HCT116 (cell line): Measurements from ENCODE around the gene METTL15. TPM values are rescaled to one million over a fixed set of nuclear protein-coding genes. Genes with fewer than 3 reads are reported as not detected.

Source experiments
- ATAC-seq: fragments of 200-7000 bp; cut with Tn5 transposase; 2 replicates; pipeline ENCODE4 v1.9.1; 2020; ENCODE audit warnings: mild to moderate bottlenecking, moderate library complexity
- BruUV-seq: library from RNA; stranded (reverse); fragments of 400-500 nt; replicated peaks from 2 replicates; lab custom pipeline; 2021; lab: Mats Ljungman, UMichigan
- CTCF ChIA-PET: fragments of 300-600 bp; sonication (Branson Sonifier 250); formaldehyde crosslinking; loops from one replicate; lab custom pipeline; 2021; ENCODE audit warnings: antibody characterized with exemption; lab: Charles Lee
- POLR2A ChIA-PET: fragments of 300-600, 350-600 bp; sonication (Branson Sonifier 250); formaldehyde crosslinking; loops from one replicate; lab custom pipeline; 2021; ENCODE audit warnings: antibody characterized with exemption; lab: Charles Lee
- RAD21 ChIA-PET, 2 experiments: fragments of 300-600 bp; sonication (Branson Sonifier 250); formaldehyde crosslinking; loops; one replicate each; lab custom pipeline; 2023; ENCODE audit warnings: low total read pairs in 2 of 2; ENCODE audit not compliant: uncharacterized antibody in 2 of 2, unreplicated experiment in 2 of 2, low non-redundant PET in 1 of 2; lab: Charles Lee
- DNase-seq: peaks from one replicate; pipeline ENCODE4 v3.0.0-alpha.2; 2010; ENCODE audit warnings: low read depth, low spot score
- H2AFZ ChIP-seq: fragments of 200-600 bp; shearing (Covaris generic), sonication (generic); 2 replicates; pipeline ENCODE4 v1.6.1; 2017; ENCODE audit warnings: low read depth, mixed run types, mixed read lengths, antibody characterized with exemption, low read length; ENCODE audit not compliant: poor library complexity, severe bottlenecking
- H3K27ac ChIP-seq: 2 replicates; pipeline ENCODE4 v1.5.1; 2012; ENCODE audit warnings: low read depth, low read length
- H3K27me3 ChIP-seq: fragments of 200-600 bp; sonication (generic); 2 replicates; pipeline ENCODE4 v1.6.1; 2016; ENCODE audit warnings: mixed run types, low read length, mixed read lengths; ENCODE audit not compliant: insufficient read depth
- H3K36me3 ChIP-seq, 2 experiments: fragments of 200-500 bp in 1 of 2; fragments of 200-600 bp in 1 of 2; sonication (Bioruptor generic) in 1 of 2; sonication (generic) in 1 of 2; 2 replicates each; pipeline versions ENCODE4 v1.5.1 to v1.6.1; 2014 to 2016; ENCODE audit warnings: low read length in 2 of 2, inconsistent platforms in 1 of 2, mixed read lengths in 1 of 2, mixed run types in 1 of 2; ENCODE audit not compliant: insufficient read depth in 2 of 2, control insufficient read depth in 1 of 2
- H3K4me1 ChIP-seq, 2 experiments: fragments of 200-600 bp in 1 of 2; sonication (generic) in 1 of 2; 2 replicates each; pipeline versions ENCODE4 v1.5.1 to v1.6.1; 2012 to 2017; ENCODE audit warnings: low read length in 2 of 2, inconsistent platforms in 1 of 2, mild to moderate bottlenecking in 1 of 2, mixed read lengths in 1 of 2, mixed run types in 1 of 2, moderate library complexity in 1 of 2; ENCODE audit not compliant: insufficient read depth in 2 of 2, control insufficient read depth in 1 of 2
- H3K4me2 ChIP-seq: fragments of 200-600 bp; sonication (generic); 2 replicates; pipeline ENCODE4 v1.6.1; 2017; ENCODE audit warnings: mixed run types, low read length, mixed read lengths
- H3K4me3 ChIP-seq, 2 experiments: fragments of 200-600 bp in 1 of 2; sonication (generic) in 1 of 2; replicated peaks in 1 of 2; 2 replicates each; pipeline ENCODE4 v1.5.1; 2011 to 2016; ENCODE audit warnings: low read length in 2 of 2, control low read depth in 1 of 2, low read depth in 1 of 2, mild to moderate bottlenecking in 1 of 2, mixed read lengths in 1 of 2, mixed run types in 1 of 2
- H3K79me2 ChIP-seq: fragments of 200-600 bp; sonication (generic); 2 replicates; pipeline ENCODE4 v1.6.1; 2017; ENCODE audit warnings: mild to moderate bottlenecking, mixed run types, low read length, moderate library complexity, mixed read lengths; ENCODE audit not compliant: insufficient read depth
- H3K9ac ChIP-seq: fragments of 200-600 bp; sonication (generic); 2 replicates; pipeline ENCODE4 v1.6.1; 2016; ENCODE audit warnings: low read length, mixed read lengths
- H3K9me2 ChIP-seq: fragments of 200-600 bp; sonication (generic), shearing (Covaris generic); 2 replicates; pipeline ENCODE4 v1.6.1; 2017; ENCODE audit warnings: mixed run types, mild to moderate bottlenecking, moderate library complexity; ENCODE audit not compliant: insufficient read depth
- H3K9me3 ChIP-seq, 2 experiments: fragments of 200-500 bp in 1 of 2; fragments of 200-600 bp in 1 of 2; sonication (Bioruptor generic) in 1 of 2; sonication (generic) in 1 of 2; 2 replicates each; pipeline ENCODE4 v1.6.1; 2014 to 2017; ENCODE audit warnings: low read length in 2 of 2, mixed read lengths in 2 of 2, inconsistent platforms in 1 of 2, low read depth in 1 of 2, mild to moderate bottlenecking in 1 of 2, mixed run types in 1 of 2, moderate library complexity in 1 of 2; ENCODE audit not compliant: control insufficient read depth in 1 of 2, insufficient read depth in 1 of 2
- H4K20me1 ChIP-seq: fragments of 200-600 bp; sonication (generic), shearing (Covaris generic); 2 replicates; pipeline ENCODE4 v1.6.1; 2017; ENCODE audit warnings: mixed run types, mild to moderate bottlenecking, moderate library complexity; ENCODE audit not compliant: insufficient read depth
- ATF3 ChIP-seq: IDR thresholded peaks from 2 replicates; pipeline ENCODE4 v1.6.1; 2012
- CBX3 ChIP-seq: IDR thresholded peaks from 2 replicates; pipeline ENCODE4 v1.6.1; 2012; ENCODE audit warnings: low read depth
- EGR1 ChIP-seq: IDR thresholded peaks from 2 replicates; pipeline ENCODE4 v1.6.1; 2012; ENCODE audit warnings: low read depth
- EZH2 ChIP-seq: fragments of 200-600 bp; sonication (generic); IDR thresholded peaks from 2 replicates; pipeline ENCODE4 v1.6.1; 2017; ENCODE audit warnings: antibody characterized with exemption, mixed run types
- EZH2phosphoT487 ChIP-seq: fragments of 200-600 bp; IDR thresholded peaks from 2 replicates; pipeline ENCODE4 v1.6.1; 2018; ENCODE audit warnings: antibody characterized with exemption, borderline replicate concordance
- FOSL1 ChIP-seq: IDR thresholded peaks from 2 replicates; pipeline ENCODE4 v1.6.1; 2012; ENCODE audit warnings: low read depth
- POLR2A ChIP-seq: IDR thresholded peaks from 2 replicates; pipeline ENCODE4 v1.7.0; 2011; ENCODE audit warnings: borderline replicate concordance; ENCODE audit not compliant: insufficient read depth, insufficient read length; ENCODE audit errors: extremely low read depth
- POLR2AphosphoS5 ChIP-seq: IDR thresholded peaks from 2 replicates; pipeline ENCODE4 v1.6.1; 2011; ENCODE audit warnings: mild to moderate bottlenecking, low read depth, low read length, moderate library complexity
- RAD21 ChIP-seq: IDR thresholded peaks from 2 replicates; pipeline ENCODE4 v1.6.1; 2012; ENCODE audit warnings: low read depth, mild to moderate bottlenecking
- REST ChIP-seq: IDR thresholded peaks from 2 replicates; pipeline ENCODE4 v1.6.1; 2012; ENCODE audit warnings: low read depth
- SRF ChIP-seq: IDR thresholded peaks from 2 replicates; pipeline ENCODE4 v1.6.1; 2012; ENCODE audit warnings: low read depth
- ZFX ChIP-seq: fragments of 450-650 bp; IDR thresholded peaks from 2 replicates; pipeline ENCODE4 v1.6.1; 2017
- ZNF274 ChIP-seq: fragments of 200-500 bp; sonication (Bioruptor generic); IDR thresholded peaks from 2 replicates; pipeline ENCODE4 v1.6.1; 2014; ENCODE audit warnings: mild to moderate bottlenecking, low read depth, low read length, inconsistent platforms
- intact Hi-C: fragments of 100-400 bp; cut with micrococcal nuclease; formaldehyde crosslinking; loops from 2 replicates; pipeline ENCODE4 v1.10.0; 2022
- total RNA-seq: library from RNA; stranded (reverse); gene quantifications from one replicate; pipeline ENCODE4 v1.2.1, GENCODE V29; 2021; ENCODE audit not compliant: unreplicated experiment
- TF ChIP-seq, protein P1 (sequence below): IDR thresholded peaks from 2 replicates; pipeline ENCODE4 v1.6.1; 2011; ENCODE audit warnings: mild to moderate bottlenecking, low read length, moderate library complexity; ENCODE audit not compliant: insufficient replicate concordance; ENCODE audit errors: extremely low read depth

The METTL15 gene
- total RNA-seq, 1 experiment from 2014 or later, result 25.3 TPM

GRCh38 chr11:28104425-28104824, 3.8 kb upstream of the METTL15 start (continued):
- no peak for TF ChIP-seq EZH2phosphoT487
- TF ChIP-seq POLR2AphosphoS5, result no peak

- peaks cover 24 to 38% of the 10 kb centered on the region in 2 experiments for H3K4me1 ChIP-seq
- intact Hi-C loops, result loop anchor here (5.0 to 10.0 kb wide), 2 partner anchors 170 to 388 kb away; no protein-coding TSS in a partner anchor
- POLR2A ChIA-PET, result no interaction called here
- ATAC-seq, result no peak
- no peak overlapping the region for H3K9ac ChIP-seq
- no peaks in the 10 kb centered on the region for H3K27me3 ChIP-seq
- H3K4me2 ChIP-seq, result no peak overlapping the region
- no peak overlapping the region for H3K4me3 ChIP-seq
- no peak for TF ChIP-seq ZNF274
- TF ChIP-seq POLR2AphosphoS5, result no peak
- TF ChIP-seq EGR1, result no peak
- TF ChIP-seq POLR2A, result no peak
- no peak for TF ChIP-seq REST
- TF ChIP-seq CBX3, result no peak
- TF ChIP-seq EZH2, result no peak
- TF ChIP-seq, protein P1, sequence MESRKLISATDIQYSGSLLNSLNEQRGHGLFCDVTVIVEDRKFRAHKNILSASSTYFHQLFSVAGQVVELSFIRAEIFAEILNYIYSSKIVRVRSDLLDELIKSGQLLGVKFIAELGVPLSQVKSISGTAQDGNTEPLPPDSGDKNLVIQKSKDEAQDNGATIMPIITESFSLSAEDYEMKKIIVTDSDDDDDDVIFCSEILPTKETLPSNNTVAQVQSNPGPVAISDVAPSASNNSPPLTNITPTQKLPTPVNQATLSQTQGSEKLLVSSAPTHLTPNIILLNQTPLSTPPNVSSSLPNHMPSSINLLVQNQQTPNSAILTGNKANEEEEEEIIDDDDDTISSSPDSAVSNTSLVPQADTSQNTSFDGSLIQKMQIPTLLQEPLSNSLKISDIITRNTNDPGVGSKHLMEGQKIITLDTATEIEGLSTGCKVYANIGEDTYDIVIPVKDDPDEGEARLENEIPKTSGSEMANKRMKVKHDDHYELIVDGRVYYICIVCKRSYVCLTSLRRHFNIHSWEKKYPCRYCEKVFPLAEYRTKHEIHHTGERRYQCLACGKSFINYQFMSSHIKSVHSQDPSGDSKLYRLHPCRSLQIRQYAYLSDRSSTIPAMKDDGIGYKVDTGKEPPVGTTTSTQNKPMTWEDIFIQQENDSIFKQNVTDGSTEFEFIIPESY, result no peak
- no peak for TF ChIP-seq ZFX
- TF ChIP-seq RAD21, result no peak
- no peak for TF ChIP-seq SRF
- no peak for TF ChIP-seq ATF3
- no peak for TF ChIP-seq FOSL1
- TF ChIP-seq, all 23 proteins: peak for 0
- Histone ChIP-seq H3K9me3 (no peaks in the 10 kb centered on the region), H2AFZ (no peak overlapping the region), H3K27ac (no peak overlapping the region), H3K36me3 (no peaks in the 10 kb centered on the region), H4K20me1 (no peaks in the 10 kb centered on the region; the same call in 1 of the 2 replicates), H3K79me2 (peaks cover 96% of the 10 kb centered on the region), H3K9me2 (no peaks in the 10 kb centered on the region)
- no peak for DNase-seq
- ChIA-PET RAD21 (no interaction called here), CTCF (no interaction called here)
- BruUV-seq, result no TSS peak
Measured at GRCh38 chr11:28104984-28105383, 3.2 kb upstream of the METTL15 start.
